Panc1 (cell line): Measurements from ENCODE around the gene SMC2. TPM values are rescaled to one million over a fixed set of nuclear protein-coding genes. Genes with fewer than 3 reads are reported as not detected.

Experiments
- ATAC-seq: fragments of 200-7000 bp; cut with Tn5 transposase; 2 replicates; pipeline ENCODE4 v1.9.1; 2020; ENCODE audit warnings: mild to moderate bottlenecking, moderate library complexity
- BruUV-seq: library from RNA; stranded (reverse); fragments of 400-500 nt; replicated peaks from 2 replicates; lab custom pipeline; 2021; lab: Mats Ljungman, UMichigan
- CTCF ChIA-PET: fragments of 300-600 bp; sonication (Branson Sonifier 250); formaldehyde crosslinking; loops from one replicate; lab custom pipeline; 2022; ENCODE audit warnings: antibody characterized with exemption; lab: Charles Lee
- POLR2A ChIA-PET: fragments of 300-600 bp; sonication (Branson Sonifier 250); formaldehyde crosslinking; loops from one replicate; lab custom pipeline; 2022; ENCODE audit warnings: antibody characterized with exemption; lab: Charles Lee
- DNase-seq: peaks from one replicate; pipeline ENCODE4 v3.0.0-alpha.2; 2010; ENCODE audit warnings: low read depth, low spot score
- H3K27ac ChIP-seq: 2 replicates; pipeline ENCODE4 v1.5.1; 2011; ENCODE audit warnings: mild to moderate bottlenecking, low read length, inconsistent platforms
- H3K27me3 ChIP-seq: fragments of 200-500 bp; sonication (Bioruptor generic); 2 replicates; pipeline ENCODE4 v1.6.0; 2014; ENCODE audit warnings: low read length, inconsistent platforms; ENCODE audit not compliant: control insufficient read depth, insufficient read depth
- H3K36me3 ChIP-seq: fragments of 200-500 bp; sonication (Bioruptor generic); 2 replicates; pipeline ENCODE4 v1.5.1; 2014; ENCODE audit warnings: inconsistent platforms, mild to moderate bottlenecking, low read length, moderate library complexity; ENCODE audit not compliant: control insufficient read depth, insufficient read depth
- H3K4me1 ChIP-seq: 2 replicates; pipeline ENCODE4 v1.5.1; 2011; ENCODE audit warnings: inconsistent platforms, mild to moderate bottlenecking, low read length, moderate library complexity; ENCODE audit not compliant: control insufficient read depth, insufficient read depth
- H3K4me3 ChIP-seq, 2 experiments: 2 replicates each; pipeline ENCODE4 v1.5.1; 2011 to 2012; ENCODE audit warnings: low read depth in 2 of 2, low read length in 2 of 2, mild to moderate bottlenecking in 2 of 2, inconsistent platforms in 1 of 2, moderate library complexity in 1 of 2
- H3K9me3 ChIP-seq: fragments of 200-500 bp; sonication (Bioruptor generic); 2 replicates; pipeline ENCODE4 v1.5.1; 2014; ENCODE audit warnings: low read depth, mild to moderate bottlenecking, inconsistent platforms, low read length, moderate library complexity; ENCODE audit not compliant: control insufficient read depth, insufficient read depth
- POLR2AphosphoS5 ChIP-seq: IDR thresholded peaks from 2 replicates; pipeline ENCODE4 v1.6.1; 2012; ENCODE audit warnings: mild to moderate bottlenecking, low read depth, low read length, moderate library complexity
- REST ChIP-seq, 2 experiments: IDR thresholded peaks; 2 replicates each; pipeline ENCODE4 v1.6.1; 2011 to 2012; ENCODE audit warnings: low read depth in 2 of 2, control low read depth in 1 of 2, low read length in 1 of 2, mild to moderate bottlenecking in 1 of 2, moderate library complexity in 1 of 2; ENCODE audit not compliant: insufficient read depth in 1 of 2
- SIN3A ChIP-seq: IDR thresholded peaks from 2 replicates; pipeline ENCODE4 v1.6.1; 2012; ENCODE audit warnings: low read depth, mild to moderate bottlenecking, low read length, moderate library complexity, borderline replicate concordance; ENCODE audit not compliant: insufficient read depth
- TCF7L2 ChIP-seq: IDR thresholded peaks from 2 replicates; pipeline ENCODE4 v1.6.1; 2011; ENCODE audit warnings: mild to moderate bottlenecking, low read depth, low read length, inconsistent platforms
- in situ Hi-C: cut with HindIII; loops from 2 replicates; pipeline ENCODE4 v1.10.0; 2016; ENCODE audit warnings: low sequenced_read_pairs, low pct_unique_long_range_greater_than_20kb
- intact Hi-C: fragments of 100-400 bp; cut with micrococcal nuclease; formaldehyde crosslinking; loops from one replicate; pipeline ENCODE4 v1.10.0; 2022; ENCODE audit not compliant: unreplicated experiment
- total RNA-seq: library from RNA; stranded (reverse); gene quantifications from one replicate; pipeline ENCODE4 v1.2.1, GENCODE V29; 2021; ENCODE audit not compliant: unreplicated experiment
- TF ChIP-seq, protein P1 (sequence below): fragments of 450-650 bp; IDR thresholded peaks from 2 replicates; pipeline ENCODE4 v1.5.1; 2017; ENCODE audit warnings: mild to moderate bottlenecking

The SMC2 gene
- total RNA-seq, 1 experiment from 2014 or later: 25.3 TPM

- DNase-seq: no peak
These were observed 83.0 kb downstream of the SMC2 start for GRCh38 chr9:104177003-104177611.

DNA sequence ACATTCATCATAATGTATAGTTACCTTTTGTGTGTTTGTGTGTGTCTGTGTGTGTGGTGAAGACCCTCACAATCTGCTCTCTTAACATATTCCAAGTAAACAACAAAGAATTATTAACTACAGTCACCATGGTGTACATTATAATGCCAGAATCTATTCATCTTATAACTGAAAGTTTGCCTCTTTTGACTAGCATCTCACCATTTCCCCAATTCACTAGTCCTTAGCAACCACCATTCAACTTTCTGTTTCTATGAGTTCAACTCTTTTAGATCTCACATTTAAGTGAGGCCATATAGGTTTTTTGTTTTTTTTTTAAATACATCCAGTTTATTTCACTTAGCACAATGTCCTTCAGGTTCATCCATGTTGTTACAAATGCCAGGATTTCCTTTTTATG lies 83.6 kb downstream of the SMC2 start:
- Histone ChIP-seq H3K4me1 (no peaks in the 10 kb centered on the region), H3K4me3 (no peak overlapping the region), H3K27me3 (no peaks in the 10 kb centered on the region), H3K36me3 (no peaks in the 10 kb centered on the region), H3K27ac (no peak overlapping the region), H3K9me3 (no peaks in the 10 kb centered on the region)
- ATAC-seq: no peak
- ChIA-PET CTCF (no interaction called here), POLR2A (no interaction called here)
- BruUV-seq: no TSS peak
- TF ChIP-seq, protein P1, sequence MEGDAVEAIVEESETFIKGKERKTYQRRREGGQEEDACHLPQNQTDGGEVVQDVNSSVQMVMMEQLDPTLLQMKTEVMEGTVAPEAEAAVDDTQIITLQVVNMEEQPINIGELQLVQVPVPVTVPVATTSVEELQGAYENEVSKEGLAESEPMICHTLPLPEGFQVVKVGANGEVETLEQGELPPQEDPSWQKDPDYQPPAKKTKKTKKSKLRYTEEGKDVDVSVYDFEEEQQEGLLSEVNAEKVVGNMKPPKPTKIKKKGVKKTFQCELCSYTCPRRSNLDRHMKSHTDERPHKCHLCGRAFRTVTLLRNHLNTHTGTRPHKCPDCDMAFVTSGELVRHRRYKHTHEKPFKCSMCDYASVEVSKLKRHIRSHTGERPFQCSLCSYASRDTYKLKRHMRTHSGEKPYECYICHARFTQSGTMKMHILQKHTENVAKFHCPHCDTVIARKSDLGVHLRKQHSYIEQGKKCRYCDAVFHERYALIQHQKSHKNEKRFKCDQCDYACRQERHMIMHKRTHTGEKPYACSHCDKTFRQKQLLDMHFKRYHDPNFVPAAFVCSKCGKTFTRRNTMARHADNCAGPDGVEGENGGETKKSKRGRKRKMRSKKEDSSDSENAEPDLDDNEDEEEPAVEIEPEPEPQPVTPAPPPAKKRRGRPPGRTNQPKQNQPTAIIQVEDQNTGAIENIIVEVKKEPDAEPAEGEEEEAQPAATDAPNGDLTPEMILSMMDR: no peak
- TF ChIP-seq SIN3A (no peak), POLR2AphosphoS5 (no peak), REST (IDR thresholded peaks at IDR 0.05; ENCODE audit: insufficient read depth in 1 of 2, low read depth in 2 of 2, low read length in 1 of 2) (no peak), TCF7L2 (no peak)
- intact Hi-C loops: loop anchor here (1.0 to 2.0 kb wide), 2 partner anchors 209 to 505 kb away; no protein-coding TSS in a partner anchor
- in situ Hi-C loops: no loop called here
- no peak for DNase-seq

More at GRCh38 chr9:104177003-104177611, 83.0 kb downstream of the SMC2 start:
- TF ChIP-seq, protein P1: peak; percentile 48; the same call in 1 of the 2 replicates
- TF ChIP-seq POLR2AphosphoS5: no peak
- intact Hi-C loops: loop anchor here (1.0 to 2.0 kb wide), 2 partner anchors 210 to 505 kb away; no protein-coding TSS in a partner anchor
- no peak for ATAC-seq
- no peaks in the 10 kb centered on the region for H3K27me3 ChIP-seq
- no peaks in the 10 kb centered on the region for H3K4me1 ChIP-seq
- in situ Hi-C loops: no loop called here
- BruUV-seq: no TSS peak
- no peaks in the 10 kb centered on the region for H3K36me3 ChIP-seq
- H3K9me3 ChIP-seq: no peaks in the 10 kb centered on the region
- ChIA-PET CTCF (no interaction called here), POLR2A (no interaction called here)
- H3K27ac ChIP-seq: no peak overlapping the region
- no peak overlapping the region for H3K4me3 ChIP-seq
